Measurements from ENCODE around the gene TCF4.

GRCh38 chr18:55637204-55637603 lies 49.2 kb upstream of the TCF4 start:
- TF ChIP-seq, protein P1, sequence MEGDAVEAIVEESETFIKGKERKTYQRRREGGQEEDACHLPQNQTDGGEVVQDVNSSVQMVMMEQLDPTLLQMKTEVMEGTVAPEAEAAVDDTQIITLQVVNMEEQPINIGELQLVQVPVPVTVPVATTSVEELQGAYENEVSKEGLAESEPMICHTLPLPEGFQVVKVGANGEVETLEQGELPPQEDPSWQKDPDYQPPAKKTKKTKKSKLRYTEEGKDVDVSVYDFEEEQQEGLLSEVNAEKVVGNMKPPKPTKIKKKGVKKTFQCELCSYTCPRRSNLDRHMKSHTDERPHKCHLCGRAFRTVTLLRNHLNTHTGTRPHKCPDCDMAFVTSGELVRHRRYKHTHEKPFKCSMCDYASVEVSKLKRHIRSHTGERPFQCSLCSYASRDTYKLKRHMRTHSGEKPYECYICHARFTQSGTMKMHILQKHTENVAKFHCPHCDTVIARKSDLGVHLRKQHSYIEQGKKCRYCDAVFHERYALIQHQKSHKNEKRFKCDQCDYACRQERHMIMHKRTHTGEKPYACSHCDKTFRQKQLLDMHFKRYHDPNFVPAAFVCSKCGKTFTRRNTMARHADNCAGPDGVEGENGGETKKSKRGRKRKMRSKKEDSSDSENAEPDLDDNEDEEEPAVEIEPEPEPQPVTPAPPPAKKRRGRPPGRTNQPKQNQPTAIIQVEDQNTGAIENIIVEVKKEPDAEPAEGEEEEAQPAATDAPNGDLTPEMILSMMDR (optimal IDR thresholded peaks at IDR 0.05 in 1 of 3, IDR thresholded peaks at IDR 0.05 in 1 of 3, conservative IDR thresholded peaks at IDR 0.05 in 1 of 3; ENCODE audit: extremely low read depth in 1 of 3, insufficient read depth in 2 of 3, low read length in 3 of 3): no peak
- no peak for TF ChIP-seq EZH2 (IDR thresholded peaks at IDR 0.05; ENCODE audit: low read length)

All from keratinocyte (primary cell).